ENCODE measurements around the gene TXNL1.
"Not testable (repeated sequence)": the region's sequence is repeated elsewhere in the genome, so short reads cannot be mapped to it uniquely, and the experiment has no call there.

The TXNL1 gene

DNA sequence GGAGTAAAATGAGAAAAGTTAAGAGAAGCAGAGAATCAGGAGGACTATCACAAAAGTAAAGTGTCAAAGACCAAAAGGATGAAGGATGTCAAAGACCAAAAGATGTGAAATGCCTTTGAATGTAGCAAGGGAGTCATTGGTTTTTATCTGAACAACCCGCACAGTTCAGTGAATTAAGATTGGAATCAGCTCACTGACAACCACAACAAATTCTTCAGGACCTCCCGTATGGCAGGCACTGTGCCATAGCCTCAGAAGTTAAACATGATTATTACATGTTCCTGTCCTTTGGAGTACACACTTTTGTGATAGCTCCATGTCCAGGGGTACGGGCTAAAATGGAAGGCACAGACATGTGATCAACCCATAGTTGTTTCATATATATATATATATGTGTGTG is 5.0 kb upstream of the TXNL1 start:
- DNase-seq = no peak

DNA sequence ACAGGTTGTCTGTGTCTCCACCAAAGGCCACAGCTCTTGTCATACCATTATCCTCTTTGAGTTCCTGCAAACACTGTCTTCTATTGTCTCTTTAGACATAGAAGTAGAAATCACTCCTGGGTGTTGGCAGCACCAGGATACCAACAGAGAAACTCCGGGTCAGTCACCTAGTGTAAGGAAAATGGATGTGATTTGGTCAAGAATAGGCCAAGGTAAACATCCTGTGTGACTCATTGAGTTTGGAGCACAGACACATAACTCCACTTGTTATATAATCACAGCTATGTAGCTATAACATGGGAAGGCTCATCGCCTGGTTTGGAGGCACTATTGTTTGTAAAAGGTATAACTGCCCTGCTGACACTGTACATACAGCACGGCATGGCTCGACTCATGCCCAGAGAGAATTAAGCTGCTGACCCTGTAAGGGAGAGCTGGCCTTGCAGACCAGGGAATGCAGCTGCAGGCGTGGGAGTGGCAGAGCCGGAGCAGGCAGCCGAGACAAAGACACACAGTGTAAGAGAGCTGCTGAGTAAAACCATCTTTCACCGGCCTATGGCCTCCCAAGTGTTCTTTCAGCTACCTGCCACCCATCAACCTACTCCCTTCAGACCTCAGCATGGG is 3.4 kb upstream of the TXNL1 start:
- no peak for DNase-seq

- no peak for DNase-seq
These were observed 1.2 kb upstream of the TXNL1 start for GRCh38 chr18:56639571-56639970.

DNA sequence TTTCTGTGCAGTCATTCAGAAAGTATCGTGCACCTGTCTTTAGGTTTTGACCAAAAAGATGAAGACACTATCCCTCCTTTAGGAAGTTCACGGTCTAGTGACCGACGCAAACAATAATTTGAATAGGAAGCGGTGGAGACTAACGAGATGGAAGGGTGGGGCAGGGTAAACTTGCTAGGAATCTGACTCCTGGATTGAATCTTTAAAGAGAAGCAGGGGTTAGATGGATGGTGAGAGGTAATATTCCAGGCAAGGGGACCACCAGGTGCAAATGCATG is 651 bp upstream of the TXNL1 start:
- DNase-seq = no peak

- no peak for DNase-seq
These were observed 621 bp downstream of the TXNL1 start for GRCh38 chr18:56637711-56638231.

- DNase-seq = no peak
These were observed 1.2 kb downstream of the TXNL1 start for GRCh38 chr18:56637176-56637575.

DNA sequence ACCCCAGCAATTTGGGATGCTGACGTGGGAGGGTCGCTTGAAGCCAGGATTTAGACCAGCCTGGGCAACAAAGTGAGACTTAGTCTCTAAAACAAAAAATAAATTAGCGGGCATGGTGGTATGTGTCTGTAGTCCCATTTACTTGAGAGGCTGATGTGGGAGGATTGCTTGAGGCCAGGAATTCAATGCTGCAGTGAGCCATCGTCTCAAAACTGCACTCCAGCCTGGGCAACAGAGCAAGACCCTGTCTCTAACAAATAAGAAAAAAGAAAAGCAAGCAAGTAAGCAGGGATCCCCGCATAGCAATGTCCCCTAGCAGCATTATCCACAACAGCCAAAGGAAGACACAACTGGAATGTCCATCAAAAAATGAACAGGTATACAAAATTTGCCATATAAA is 3.4 kb downstream of the TXNL1 start:
- DNase-seq = no peak

- DNase-seq = no peak
These were observed 6.0 kb downstream of the TXNL1 start for GRCh38 chr18:56632070-56633022.

- DNase-seq = no peak
These were observed 10.4 kb downstream of the TXNL1 start for GRCh38 chr18:56627991-56628390.

GRCh38 chr18:56615738-56616520 is 22.5 kb downstream of the TXNL1 start:
- DNase-seq = no peak

- no peak for DNase-seq
These were observed 31.8 kb downstream of the TXNL1 start for GRCh38 chr18:56606618-56607017.

- DNase-seq = no peak
These were observed 40.0 kb downstream of the TXNL1 start for GRCh38 chr18:56598422-56598821.

DNA sequence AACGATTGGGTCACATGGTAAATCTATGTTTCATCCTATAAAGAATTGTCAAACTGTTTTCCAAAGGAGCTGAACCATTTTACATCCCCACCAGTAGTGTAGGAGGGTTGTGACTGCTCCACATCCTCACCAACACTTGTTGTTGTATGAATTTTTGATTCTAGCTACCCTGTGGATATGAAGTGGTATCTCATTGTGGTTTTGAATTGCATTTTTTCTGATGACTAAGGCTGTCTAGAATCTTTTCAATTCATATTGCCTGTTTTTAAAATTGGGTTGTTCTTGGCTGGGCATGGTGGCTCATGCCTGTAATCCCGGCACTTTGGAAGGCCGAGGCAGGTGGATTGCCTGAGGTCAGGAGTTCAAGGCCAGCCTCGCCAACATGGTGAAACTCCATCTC is 44.5 kb downstream of the TXNL1 start:
- DNase-seq = no peak

GRCh38 chr18:56580026-56580425 is 58.4 kb downstream of the TXNL1 start:
- no peak for DNase-seq

DNA sequence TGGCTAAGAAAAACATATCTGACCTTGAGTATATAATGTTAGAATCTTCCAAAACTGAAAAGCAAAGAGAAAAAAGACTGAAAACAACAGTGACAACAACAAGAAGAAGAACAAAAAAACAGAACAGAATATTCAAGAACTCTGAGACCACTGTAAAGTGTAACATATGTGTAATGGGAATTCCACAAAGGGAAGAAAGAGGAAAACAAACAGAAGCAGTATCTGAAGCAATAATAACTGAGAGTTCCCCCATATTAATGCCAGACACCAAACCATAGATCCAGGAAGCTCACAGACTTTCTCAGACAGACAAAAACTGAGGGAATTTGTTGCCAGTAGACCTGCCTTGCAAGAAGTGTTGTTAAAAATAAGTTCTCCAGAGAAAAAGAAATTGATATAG is 58.9 kb downstream of the TXNL1 start:
- no peak for DNase-seq

- DNase-seq = no peak
These were observed 61.4 kb downstream of the TXNL1 start for GRCh38 chr18:56576826-56577573.

- DNase-seq = no peak
These were observed 62.4 kb downstream of the TXNL1 start for GRCh38 chr18:56575819-56576663.

GRCh38 chr18:56574861-56575260 is 63.5 kb downstream of the TXNL1 start:
- DNase-seq = no peak

GRCh38 chr18:56572267-56572666 is 66.1 kb downstream of the TXNL1 start:
- DNase-seq = not testable (repeated sequence)

DNA sequence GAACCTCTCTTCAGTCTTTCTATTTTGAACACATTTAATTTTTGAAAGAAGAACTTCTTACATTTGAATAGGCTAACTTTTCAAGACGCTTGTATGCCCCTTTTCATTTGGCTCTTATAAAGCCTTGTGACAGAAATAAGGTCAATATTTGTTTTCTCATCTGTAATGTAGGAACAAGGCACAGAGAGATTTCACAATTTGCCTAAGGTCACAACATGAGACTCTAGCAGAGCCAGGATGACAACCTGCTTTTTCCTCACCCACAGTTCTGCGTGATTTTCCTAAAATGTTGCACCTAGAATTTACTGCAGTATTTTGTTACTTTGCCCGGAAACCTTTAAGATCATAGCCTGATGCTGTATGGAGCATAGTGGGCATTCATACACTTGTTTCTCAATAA is 67.4 kb downstream of the TXNL1 start:
- no peak for DNase-seq

- DNase-seq = no peak
These were observed 69.0 kb downstream of the TXNL1 start for GRCh38 chr18:56569416-56569815.

GRCh38 chr18:56568986-56569385 is 69.4 kb downstream of the TXNL1 start:
- DNase-seq = no peak

All from CD4-positive, alpha-beta T cell treated with Interleukin-6 for 4 hours (primary cell).